ENCODE data around the gene DNAH11.
"Not testable (repeated sequence)": the region's sequence is repeated elsewhere in the genome, so short reads cannot be mapped to it uniquely, and the experiment has no call there.

Gene DNAH11

DNA sequence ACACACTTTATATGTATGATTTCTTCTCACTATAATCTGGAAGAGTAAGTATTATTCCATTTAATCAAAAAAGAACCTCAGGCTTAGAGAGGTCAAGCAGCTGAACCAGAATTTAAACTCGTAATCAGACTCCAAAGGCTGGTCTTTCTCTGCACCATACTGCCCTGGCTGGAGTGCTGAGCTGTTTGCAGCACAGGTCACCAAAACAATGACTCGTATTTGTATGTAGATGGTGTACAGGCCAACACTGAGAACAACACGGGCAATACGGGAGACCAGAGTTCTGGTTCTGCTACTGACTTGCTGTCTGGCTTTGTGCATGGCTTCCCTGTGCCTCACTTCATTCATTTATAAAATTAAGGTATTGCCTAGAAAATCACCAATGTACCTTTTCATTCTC, 344.9 kb downstream of the DNAH11 start:
- DNase-seq (ENCODE audit: low read depth), result no peak

GRCh38 chr7:21891291-21891690, 348.5 kb downstream of the DNAH11 start:
- no peak for DNase-seq (ENCODE audit: low read depth)

DNA sequence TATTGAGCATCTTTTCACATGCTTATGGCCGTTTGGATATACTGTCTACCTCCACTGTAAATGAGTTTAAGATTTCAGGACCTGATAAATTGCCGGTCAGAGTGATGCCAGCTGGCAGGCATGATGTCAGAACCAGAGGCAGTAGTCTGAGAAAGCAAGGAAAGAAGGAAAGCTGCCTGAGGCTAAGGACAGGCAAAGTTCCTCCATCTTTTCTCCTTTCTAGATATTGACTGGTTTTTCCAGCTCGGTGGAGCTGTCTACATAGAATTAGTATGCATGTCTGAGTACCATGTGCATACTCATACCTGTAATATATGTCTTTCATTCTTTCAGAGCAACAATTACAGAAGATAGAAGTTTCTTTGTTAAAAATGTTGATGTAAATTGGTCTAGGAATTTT, 350.6 kb downstream of the DNAH11 start:
- no peak for DNase-seq (ENCODE audit: low read depth)

DNA sequence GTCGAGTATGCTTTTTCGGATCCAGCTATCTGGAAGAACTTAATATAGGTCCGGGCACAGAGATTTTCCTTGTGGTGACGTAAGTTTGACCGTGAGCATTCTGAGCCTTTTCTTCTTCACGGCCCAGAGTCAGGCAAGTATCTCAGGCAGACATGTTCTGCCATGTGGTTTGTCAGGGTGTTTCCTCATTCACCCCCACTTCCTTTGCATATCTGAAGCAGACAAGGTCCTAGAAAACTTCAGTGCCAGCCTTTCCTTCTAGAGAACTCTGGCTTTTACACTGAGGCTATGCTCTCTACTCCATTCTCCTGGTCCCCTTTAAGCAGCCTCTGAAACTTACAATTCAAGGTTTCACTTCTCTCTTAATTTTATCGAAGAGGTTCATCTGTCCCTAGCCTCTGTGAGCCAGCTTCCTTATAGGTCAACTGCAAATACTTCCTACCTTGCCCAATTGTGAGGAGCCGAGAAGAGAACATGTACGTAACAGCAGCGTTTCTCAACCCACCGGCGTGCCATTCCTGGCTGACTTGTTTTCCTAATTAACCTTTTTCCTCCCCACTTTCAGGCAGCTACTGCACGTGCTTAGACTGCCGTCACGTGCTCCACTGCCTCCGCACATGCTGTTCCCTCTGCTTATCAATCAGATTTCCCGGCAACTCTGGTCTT, 355.6 kb downstream of the DNAH11 start:
- no peak for DNase-seq (ENCODE audit: low read depth)

DNA sequence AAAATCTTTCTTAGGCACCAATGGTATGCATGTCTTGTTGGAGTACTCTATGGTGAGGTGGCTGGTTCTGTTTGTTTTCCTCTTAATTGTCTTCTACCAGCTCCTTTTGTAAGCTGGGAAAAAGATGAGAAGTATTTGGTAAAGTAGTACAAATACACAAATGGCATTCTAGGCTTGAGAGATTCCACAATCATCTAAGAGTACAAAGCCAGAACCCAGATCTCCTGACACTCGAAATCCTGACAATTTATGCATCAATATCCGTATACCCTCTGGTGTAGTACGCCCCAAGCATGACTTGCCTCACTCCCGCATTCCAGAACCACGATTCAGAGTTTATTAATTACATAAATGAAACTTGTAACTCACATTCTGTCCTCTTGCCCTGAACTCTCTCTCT, 359.4 kb downstream of the DNAH11 start:
- peak; percentile 73 for DNase-seq (ENCODE audit: low read depth)

DNA sequence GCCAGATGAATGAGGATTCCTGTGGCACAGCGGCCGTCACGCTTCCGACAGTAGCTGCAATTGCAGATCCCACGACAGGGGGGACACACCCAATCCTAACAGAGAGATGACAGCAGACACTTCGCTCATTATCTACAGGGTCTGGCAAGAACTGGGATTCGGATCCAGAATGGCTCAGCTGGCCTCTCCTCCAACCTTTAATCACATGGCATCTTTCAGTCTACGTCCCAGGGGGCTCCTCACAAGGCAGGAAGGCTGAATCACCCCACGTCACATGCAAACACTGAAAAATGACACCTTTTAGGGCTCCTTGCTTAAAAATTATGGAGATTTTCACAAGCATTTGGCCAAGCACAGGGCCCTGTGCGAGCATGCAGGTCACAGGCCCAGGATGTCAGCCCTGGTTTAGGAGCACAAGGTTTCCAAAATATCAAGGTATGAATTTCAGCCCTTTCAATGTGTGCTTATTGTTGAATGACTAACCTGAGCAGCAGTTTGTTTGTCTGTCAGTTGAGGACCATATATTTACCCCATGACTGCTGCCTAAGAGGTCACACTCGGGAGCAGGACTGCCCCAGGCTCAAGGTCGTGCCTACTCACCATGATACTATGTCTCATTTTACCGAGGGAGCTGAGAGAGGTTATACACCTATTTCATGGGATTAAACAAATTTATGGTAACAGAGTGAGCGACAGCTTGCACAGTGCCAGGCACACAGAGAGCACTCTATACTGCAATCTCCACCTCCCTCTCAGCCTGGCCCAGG, 360.4 kb downstream of the DNAH11 start:
- no peak for DNase-seq (ENCODE audit: low read depth)

- DNase-seq (ENCODE audit: low read depth), result no peak
These were observed 365.9 kb downstream of the DNAH11 start for GRCh38 chr7:21908746-21909145.

GRCh38 chr7:21910253-21910652, 367.4 kb downstream of the DNAH11 start:
- DNase-seq (ENCODE audit: low read depth), result no peak

- DNase-seq (ENCODE audit: low read depth), result peak; percentile 93
These were observed 368.6 kb downstream of the DNAH11 start for GRCh38 chr7:21911341-21911875.

GRCh38 chr7:21912305-21912704, 369.5 kb downstream of the DNAH11 start:
- DNase-seq (ENCODE audit: low read depth), result peak; percentile 65

- no peak for DNase-seq (ENCODE audit: low read depth)
These were observed 370.3 kb downstream of the DNAH11 start for GRCh38 chr7:21912931-21913780.

DNA sequence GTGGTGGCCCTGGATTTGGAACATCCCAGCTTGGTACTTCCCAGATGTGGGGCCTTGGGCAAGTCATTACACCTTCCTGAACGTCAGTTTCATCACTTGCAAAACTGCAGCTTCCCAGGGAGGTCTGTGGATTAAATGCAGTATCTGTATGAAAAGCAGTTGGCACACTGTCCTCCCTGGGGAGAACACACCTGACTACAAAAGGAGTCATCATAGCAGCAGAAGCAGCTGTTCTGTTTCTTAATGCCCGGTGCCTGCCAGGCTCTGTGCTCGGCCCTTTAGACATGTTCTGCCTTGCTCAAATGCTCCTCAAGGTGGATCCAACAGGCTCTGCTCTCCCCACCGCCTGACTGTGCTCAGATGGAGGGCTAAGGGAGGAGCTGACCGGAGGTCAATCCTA, 371.8 kb downstream of the DNAH11 start:
- DNase-seq (ENCODE audit: low read depth), result no peak

DNA sequence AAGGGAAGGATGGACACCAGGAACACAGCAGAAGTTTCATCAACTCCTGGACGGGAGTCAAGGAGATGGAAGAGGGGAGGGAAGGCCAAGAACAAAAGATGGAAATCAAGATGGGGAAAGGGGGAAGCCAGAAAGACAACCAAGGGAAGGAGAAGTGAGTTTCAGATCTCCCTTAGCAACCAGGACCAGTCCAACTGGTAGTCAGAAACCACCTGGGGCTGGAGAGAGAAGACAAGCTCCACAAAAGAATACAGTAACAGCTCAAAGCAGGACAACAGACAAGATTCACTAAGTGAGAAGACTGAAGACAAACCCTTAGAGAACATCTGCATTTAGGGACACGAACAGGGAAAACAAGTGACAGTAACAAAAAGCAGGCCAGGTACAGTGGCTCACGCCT, 372.3 kb downstream of the DNAH11 start:
- no peak for DNase-seq (ENCODE audit: low read depth)

GRCh38 chr7:21916176-21916575, 373.3 kb downstream of the DNAH11 start:
- no peak for DNase-seq (ENCODE audit: low read depth)

DNA sequence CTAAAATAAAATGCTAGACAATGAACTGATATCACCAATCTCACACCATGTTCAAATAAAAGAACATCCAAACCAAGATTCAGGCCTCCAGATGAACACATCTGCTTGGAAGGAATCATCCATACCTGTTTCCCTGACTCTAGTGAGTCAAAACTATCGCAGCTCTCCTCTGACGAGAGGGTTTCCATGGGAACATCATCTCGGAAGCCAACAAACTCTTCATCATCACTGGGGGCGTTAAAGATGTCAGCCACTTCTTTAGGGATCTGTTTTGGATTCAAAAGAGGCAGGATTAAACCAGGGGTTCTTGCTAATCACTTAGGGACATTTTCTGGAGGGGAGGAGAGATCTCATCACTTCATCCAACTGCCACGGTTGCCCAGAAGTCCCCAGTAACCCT, 373.8 kb downstream of the DNAH11 start:
- DNase-seq (ENCODE audit: low read depth), result no peak

DNA sequence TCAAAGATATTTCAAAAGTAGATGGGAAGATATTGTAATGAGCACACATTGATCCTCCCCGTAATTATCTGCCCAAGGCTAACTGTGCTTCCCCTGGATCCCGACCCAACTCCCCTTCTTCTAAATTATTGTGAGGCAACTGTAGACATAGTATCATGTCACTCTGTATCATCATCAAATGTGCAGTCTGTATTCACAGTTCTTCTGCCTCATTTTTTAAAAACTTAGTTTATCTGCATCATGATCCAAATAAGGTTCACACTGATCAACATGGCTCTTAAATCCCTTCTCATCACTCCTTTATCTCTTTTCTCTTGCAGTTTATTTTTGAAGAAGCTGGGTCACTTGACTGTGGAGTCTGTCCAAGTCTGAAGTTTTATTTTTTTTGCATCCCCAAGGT, 375.4 kb downstream of the DNAH11 start:
- no peak for DNase-seq (ENCODE audit: low read depth)

DNA sequence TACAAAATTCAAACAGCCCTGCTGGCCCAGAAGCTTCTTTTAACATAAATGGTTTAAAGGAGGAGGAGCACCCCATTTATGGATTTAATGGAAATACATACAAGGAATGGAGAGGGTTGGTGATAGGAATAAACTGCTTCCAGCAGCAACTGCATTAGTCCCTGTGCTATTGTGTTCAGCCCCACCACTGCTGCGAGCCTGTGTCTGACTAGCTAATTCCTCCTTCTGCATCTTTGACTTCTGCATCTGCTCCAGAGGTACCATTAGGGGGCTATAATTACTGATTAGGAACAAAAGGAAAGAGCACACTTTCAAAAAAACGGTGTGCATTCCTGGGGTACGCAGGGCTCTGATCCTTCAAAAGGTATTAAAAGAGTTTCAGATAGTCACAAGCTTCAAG, 378.1 kb downstream of the DNAH11 start:
- DNase-seq (ENCODE audit: low read depth), result no peak

GRCh38 chr7:21922605-21923004, 379.8 kb downstream of the DNAH11 start:
- no peak for DNase-seq (ENCODE audit: low read depth)

- DNase-seq (ENCODE audit: low read depth), result no peak
These were observed 380.8 kb downstream of the DNAH11 start for GRCh38 chr7:21923658-21924057.

DNA sequence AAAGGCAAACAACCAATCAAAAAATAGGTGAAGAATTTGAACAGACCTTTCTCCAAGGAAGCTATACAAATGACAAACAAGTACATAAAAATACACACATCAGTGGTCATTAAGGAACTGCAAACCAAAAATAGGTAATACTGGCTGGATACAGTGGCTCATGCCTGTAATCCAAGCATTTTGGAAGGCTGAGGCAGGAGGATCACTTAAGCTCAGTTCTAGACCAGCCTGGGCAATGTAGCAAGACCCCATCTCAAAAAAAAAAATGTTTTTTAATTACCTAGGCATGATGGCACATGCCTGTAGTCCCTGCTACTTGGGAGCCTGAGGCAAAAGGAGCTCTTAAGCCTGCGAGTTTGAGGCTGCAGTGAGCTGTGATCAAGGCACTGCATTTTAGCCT, 383.6 kb downstream of the DNAH11 start:
- no peak for DNase-seq (ENCODE audit: low read depth)

GRCh38 chr7:21927693-21928092, 384.9 kb downstream of the DNAH11 start:
- no peak for DNase-seq (ENCODE audit: low read depth)

DNA sequence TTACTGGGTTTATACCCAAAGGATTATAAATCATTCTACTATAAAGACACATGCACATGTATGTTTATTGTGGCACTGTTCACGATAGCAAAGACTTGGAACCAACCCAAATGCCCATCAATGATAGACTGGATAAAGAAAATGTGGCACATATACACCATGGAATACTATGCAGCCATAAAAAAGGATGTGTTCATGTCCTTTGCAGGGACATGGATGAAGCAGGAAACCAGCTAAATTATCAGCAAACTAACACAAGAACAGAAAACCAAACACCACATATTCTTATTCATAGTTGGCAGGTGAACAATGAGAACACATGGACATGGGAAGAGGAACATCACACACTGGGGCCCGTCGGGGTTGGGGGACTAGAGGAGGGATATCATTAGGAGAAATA, 390.5 kb downstream of the DNAH11 start:
- not testable (repeated sequence) for DNase-seq (ENCODE audit: low read depth)

GRCh38 chr7:21934808-21935207, 392.0 kb downstream of the DNAH11 start:
- no peak for DNase-seq (ENCODE audit: low read depth)

Data from HS-5 (cell line).